ENCODE results near the gene GSKIP. TPM values are rescaled to one million over a fixed set of nuclear protein-coding genes. Genes with fewer than 3 reads are reported as not detected.
A peak's percentile ranks its signal among the peaks of the same experiment; 100 is the strongest.

Gene GSKIP
- total RNA-seq, 1 experiment from 2014 or later = 41.5 TPM

DNA sequence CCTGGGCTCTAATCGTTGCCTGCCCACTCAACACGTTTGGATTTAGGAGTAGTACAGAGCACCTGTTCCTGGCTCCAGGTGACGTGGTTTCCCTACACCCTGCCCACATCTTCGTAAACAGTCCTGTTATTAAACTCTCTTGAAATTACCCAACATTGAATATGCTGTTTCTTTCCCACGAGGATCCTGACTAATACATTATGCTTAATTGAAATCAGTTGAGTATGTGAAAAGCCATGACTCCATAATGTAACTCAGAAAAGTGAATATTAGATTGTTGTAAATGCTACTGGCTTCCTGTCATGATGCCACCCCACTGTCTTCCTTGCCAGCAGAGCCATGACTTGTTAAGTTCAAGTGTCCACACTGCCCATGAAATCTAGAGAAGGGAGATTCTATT lies 50.2 kb downstream of the GSKIP start:
- no peak overlapping the region for H3K4me3 ChIP-seq
- H3K27ac ChIP-seq = no peak overlapping the region
- no peaks in the 10 kb centered on the region for H3K9me3 ChIP-seq (replicated peaks)
- no peak for DNase-seq (ENCODE audit: low read depth in 1 of 2, low spot score in 2 of 2)
- no peaks in the 10 kb centered on the region for H3K27me3 ChIP-seq (replicated peaks)
- no peaks in the 10 kb centered on the region for H3K36me3 ChIP-seq
- 0 out of 2 replicates have a peak, but pooled peaks cover 8% of the 10 kb centered on the region for H3K4me1 ChIP-seq (replicated peaks)

GRCh38 chr14:96415559-96415958 lies 52.2 kb downstream of the GSKIP start:
- H3K36me3 ChIP-seq = no peaks in the 10 kb centered on the region
- no peak overlapping the region for H3K4me3 ChIP-seq
- no peaks in the 10 kb centered on the region for H3K9me3 ChIP-seq (replicated peaks)
- no peak overlapping the region for H3K27ac ChIP-seq
- no peak for DNase-seq (ENCODE audit: low read depth in 1 of 2, low spot score in 2 of 2)
- no peaks in the 10 kb centered on the region for H3K27me3 ChIP-seq (replicated peaks)
- no peaks in the 10 kb centered on the region for H3K4me1 ChIP-seq (replicated peaks)

DNA sequence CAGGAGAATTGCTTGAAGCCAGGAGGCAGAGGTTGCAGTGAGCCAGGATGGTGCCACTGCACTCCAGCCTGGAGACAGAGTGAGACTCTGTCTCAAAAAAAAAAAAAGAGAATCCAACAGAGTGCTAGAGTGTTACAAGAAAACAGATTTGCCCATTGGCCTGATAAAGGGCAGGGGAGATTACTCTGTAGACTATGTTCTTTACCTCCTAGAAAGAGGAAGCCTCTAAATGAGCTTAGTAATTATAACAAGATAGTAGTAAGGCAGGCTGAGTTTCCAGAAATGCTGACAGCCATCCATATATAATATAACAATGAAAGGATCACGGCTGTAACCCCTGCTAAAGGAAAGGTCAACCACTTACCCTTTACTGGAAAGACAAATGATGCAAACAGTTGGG lies 53.0 kb downstream of the GSKIP start:
- no peak for DNase-seq (ENCODE audit: low read depth in 1 of 2, low spot score in 2 of 2)
- Histone ChIP-seq H3K9me3 (replicated peaks) (no peaks in the 10 kb centered on the region), H3K36me3 (no peaks in the 10 kb centered on the region), H3K27ac (no peak overlapping the region), H3K4me1 (replicated peaks) (no peaks in the 10 kb centered on the region), H3K4me3 (no peak overlapping the region), H3K27me3 (replicated peaks) (no peaks in the 10 kb centered on the region)

- H3K4me1 ChIP-seq (replicated peaks) = no peaks in the 10 kb centered on the region
- H3K27me3 ChIP-seq (replicated peaks) = no peaks in the 10 kb centered on the region
- DNase-seq (ENCODE audit: low read depth in 1 of 2, low spot score in 2 of 2) = no peak
- no peaks in the 10 kb centered on the region for H3K36me3 ChIP-seq
- no peak overlapping the region for H3K4me3 ChIP-seq
- H3K27ac ChIP-seq = no peak overlapping the region
- H3K9me3 ChIP-seq (replicated peaks) = no peaks in the 10 kb centered on the region
Observed at GRCh38 chr14:96417254-96417653, 53.9 kb downstream of the GSKIP start.

- H3K9me3 ChIP-seq (replicated peaks) = no peaks in the 10 kb centered on the region
- no peak overlapping the region for H3K4me3 ChIP-seq
- no peak for DNase-seq (ENCODE audit: low read depth in 1 of 2, low spot score in 2 of 2)
- H3K4me1 ChIP-seq (replicated peaks) = no peaks in the 10 kb centered on the region
- H3K36me3 ChIP-seq = no peaks in the 10 kb centered on the region
- no peaks in the 10 kb centered on the region for H3K27me3 ChIP-seq (replicated peaks)
- H3K27ac ChIP-seq = no peak overlapping the region
Observed at GRCh38 chr14:96418075-96418474, 54.7 kb downstream of the GSKIP start.

GRCh38 chr14:96421236-96421635 lies 57.9 kb downstream of the GSKIP start:
- Histone ChIP-seq H3K27me3 (replicated peaks) (no peaks in the 10 kb centered on the region), H3K36me3 (no peaks in the 10 kb centered on the region), H3K27ac (no peak overlapping the region), H3K9me3 (replicated peaks) (no peaks in the 10 kb centered on the region), H3K4me3 (no peak overlapping the region), H3K4me1 (replicated peaks) (peaks cover 7% of the 10 kb centered on the region)
- DNase-seq (ENCODE audit: low read depth in 1 of 2, low spot score in 2 of 2) = no peak

- Histone ChIP-seq H3K27ac (no peak overlapping the region), H3K4me1 (replicated peaks) (peaks cover 7% of the 10 kb centered on the region)
Observed at GRCh38 chr14:96422992-96423391, 59.7 kb downstream of the GSKIP start.

DNA sequence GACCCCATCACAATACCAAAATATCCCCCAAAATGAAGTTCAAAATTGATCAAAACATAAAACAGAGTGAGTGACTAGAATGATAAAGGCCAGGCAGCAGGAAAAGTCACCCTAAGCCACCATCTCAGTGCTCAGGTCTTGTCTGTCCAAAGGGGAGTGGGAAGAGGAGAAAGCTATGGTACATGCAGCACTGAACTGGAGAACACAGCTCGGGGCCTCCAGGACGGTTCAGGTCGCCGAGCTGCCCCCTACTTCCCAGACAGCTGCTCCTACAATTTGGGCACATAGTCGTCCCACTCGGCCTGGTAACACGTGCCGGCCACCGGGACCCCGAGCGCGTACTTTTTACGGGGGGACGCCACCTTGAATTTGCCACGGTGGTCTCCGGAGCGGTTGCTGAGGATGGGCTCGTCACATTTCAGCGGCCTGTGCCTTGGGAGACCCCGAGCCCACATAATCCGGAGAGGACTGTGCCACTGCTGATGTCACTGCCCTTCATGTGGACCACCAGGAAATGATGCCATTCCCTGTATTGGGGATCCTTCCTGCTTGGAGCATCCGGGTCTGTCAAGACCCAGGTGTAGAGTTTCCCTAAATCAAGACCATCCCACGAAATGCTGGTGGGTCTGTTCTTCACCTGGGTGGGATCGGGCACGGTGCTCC lies 60.3 kb downstream of the GSKIP start:
- Histone ChIP-seq H3K4me3 (peak overlapping the region; percentile 10; the same call in 1 of the 2 replicates), H3K4me1 (replicated peaks) (peaks cover 7% of the 10 kb centered on the region), H3K36me3 (no peaks in the 10 kb centered on the region), H3K9me3 (replicated peaks) (no peaks in the 10 kb centered on the region), H3K27ac (no peak overlapping the region), H3K27me3 (replicated peaks) (no peaks in the 10 kb centered on the region)
- DNase-seq (ENCODE audit: low read depth in 1 of 2, low spot score in 2 of 2) = no peak

More at GRCh38 chr14:96422992-96423391, 59.7 kb downstream of the GSKIP start:
- Histone ChIP-seq H3K4me3 (no peak overlapping the region), H3K27me3 (replicated peaks) (no peaks in the 10 kb centered on the region), H3K9me3 (replicated peaks) (no peaks in the 10 kb centered on the region), H3K36me3 (no peaks in the 10 kb centered on the region)
- DNase-seq (ENCODE audit: low read depth in 1 of 2, low spot score in 2 of 2) = no peak

- Histone ChIP-seq H3K9me3 (replicated peaks) (no peaks in the 10 kb centered on the region), H3K27me3 (replicated peaks) (no peaks in the 10 kb centered on the region), H3K4me3 (peak overlapping the region; percentile 10; the same call in 1 of the 2 replicates), H3K27ac (no peak overlapping the region), H3K36me3 (no peaks in the 10 kb centered on the region), H3K4me1 (replicated peaks) (peaks cover 7% of the 10 kb centered on the region)
- peak in 1 of 2 experiments; percentile 62 for DNase-seq (ENCODE audit: low read depth in 1 of 2, low spot score in 2 of 2)
Observed at GRCh38 chr14:96424109-96424989, 61.0 kb downstream of the GSKIP start.

DNA sequence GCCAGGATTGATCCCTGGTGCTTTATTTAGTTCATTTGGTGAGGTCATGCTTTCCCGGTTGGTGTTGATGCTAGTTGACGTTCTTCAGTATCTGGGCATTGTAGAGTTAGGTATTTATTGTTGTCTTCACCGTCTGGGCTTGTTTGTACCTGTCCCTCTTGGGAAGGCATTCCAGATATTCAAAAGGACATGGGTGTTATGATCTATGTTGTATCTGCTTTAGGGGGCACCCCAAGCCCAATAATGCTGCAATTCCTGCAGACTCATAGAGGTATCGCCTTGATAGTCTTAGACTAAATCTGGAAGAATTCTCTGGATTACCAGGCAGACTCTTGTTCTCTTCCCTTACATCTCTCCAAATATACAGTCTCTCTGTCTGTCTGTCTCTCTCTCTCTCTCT lies 70.7 kb downstream of the GSKIP start:
- Histone ChIP-seq H3K4me1 (replicated peaks) (no peaks in the 10 kb centered on the region), H3K36me3 (no peaks in the 10 kb centered on the region)
- DNase-seq (ENCODE audit: low read depth in 1 of 2, low spot score in 2 of 2) = no peak

More for the DNA sequence above, 70.7 kb downstream of the GSKIP start:
- Histone ChIP-seq H3K27me3 (replicated peaks) (no peaks in the 10 kb centered on the region; the same call in 1 of the 2 replicates), H3K27ac (no peak overlapping the region), H3K4me3 (no peak overlapping the region), H3K9me3 (replicated peaks) (no peaks in the 10 kb centered on the region)

Other genes starting within 250 kb of the GSKIP start
- gene BDKRB2, start 158.7 kb upstream of the GSKIP start, total RNA-seq (2014; rRNA removed; shearing (Covaris generic)) = 21.6 and 28.2 TPM in 2 replicates
- gene BDKRB1, start 107.3 kb upstream of the GSKIP start, total RNA-seq (2014; rRNA removed; shearing (Covaris generic)) = 0.34 and 10.3 TPM in 2 replicates
- 5.0 and 11.0 TPM in 2 replicates for gene ATG2B, start 185 bp upstream of the GSKIP start, total RNA-seq (2014; rRNA removed; shearing (Covaris generic))
- gene AK7, start 28.6 kb downstream of the GSKIP start, total RNA-seq (2014; rRNA removed; shearing (Covaris generic)) = not detected in 2 replicates
- gene PAPOLA, start 138.9 kb downstream of the GSKIP start, total RNA-seq (2014; rRNA removed; shearing (Covaris generic)) = 61.6 and 86.2 TPM in 2 replicates